Effector CD8-positive, alpha-beta T cell (primary cell): ENCODE results near the gene ESR1.
"Not testable (repeated sequence)": the region's sequence is repeated elsewhere in the genome, so short reads cannot be mapped to it uniquely, and the experiment has no call there.

ENCODE experiments used
- DNase-seq: peaks from one replicate; lab custom pipeline; 2025; lab: John Stamatoyannopoulos, UW

The ESR1 gene

DNA sequence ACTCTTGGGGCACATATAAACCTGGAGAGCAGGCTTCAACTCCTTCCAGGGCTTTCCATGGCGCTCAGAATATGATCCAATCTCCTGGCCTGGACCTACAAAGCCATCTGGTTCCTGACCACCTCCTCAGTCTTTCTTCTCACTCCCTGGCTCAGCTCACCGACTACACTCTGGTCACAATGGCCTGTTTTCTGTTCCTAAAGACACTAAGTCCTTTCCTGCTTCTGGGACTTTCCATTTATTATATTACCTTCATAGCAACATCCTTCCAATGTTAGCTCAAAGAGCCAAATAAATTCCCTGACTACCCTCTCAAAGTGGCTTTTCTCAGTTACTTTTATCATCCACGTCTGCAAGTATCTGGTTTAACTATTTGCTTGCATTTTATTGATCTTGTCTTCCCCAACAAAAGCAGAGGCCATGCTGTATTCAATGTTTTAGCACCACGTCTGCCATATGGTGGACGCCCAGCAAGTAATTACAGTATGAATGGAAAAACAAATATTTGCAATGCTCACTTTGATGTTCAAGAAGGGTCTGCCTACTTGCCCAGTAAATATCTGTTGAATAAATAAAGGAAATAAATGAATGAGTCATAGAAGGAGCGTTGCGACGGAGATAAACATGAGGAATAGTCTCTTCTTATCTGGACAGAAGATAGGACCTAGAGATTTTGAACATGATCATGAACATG is 328.4 kb downstream of the ESR1 start:
- DNase-seq: no peak

GRCh38 chr6:152136449-152136825 is 329.0 kb downstream of the ESR1 start:
- DNase-seq: no peak

GRCh38 chr6:152138344-152138743 is 330.9 kb downstream of the ESR1 start:
- not testable (repeated sequence) for DNase-seq

DNA sequence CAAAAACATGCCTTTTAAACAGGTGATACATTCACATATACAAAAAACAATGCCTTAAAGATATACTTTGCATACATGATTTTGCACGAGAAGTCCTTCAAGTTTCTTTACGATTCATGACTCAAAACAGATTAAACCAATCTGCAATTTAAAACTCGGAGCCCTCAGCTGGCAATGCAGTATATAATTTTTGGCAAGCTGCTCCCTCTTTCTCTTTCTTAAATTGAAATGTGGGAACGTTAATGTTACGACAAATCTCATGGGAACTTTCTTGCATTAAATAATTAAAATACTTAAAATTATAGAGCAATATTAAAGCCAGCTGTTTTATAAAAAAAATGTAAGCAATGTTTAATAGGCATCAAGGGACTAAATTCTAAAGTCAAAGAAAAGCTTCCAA is 334.6 kb downstream of the ESR1 start:
- no peak for DNase-seq

DNA sequence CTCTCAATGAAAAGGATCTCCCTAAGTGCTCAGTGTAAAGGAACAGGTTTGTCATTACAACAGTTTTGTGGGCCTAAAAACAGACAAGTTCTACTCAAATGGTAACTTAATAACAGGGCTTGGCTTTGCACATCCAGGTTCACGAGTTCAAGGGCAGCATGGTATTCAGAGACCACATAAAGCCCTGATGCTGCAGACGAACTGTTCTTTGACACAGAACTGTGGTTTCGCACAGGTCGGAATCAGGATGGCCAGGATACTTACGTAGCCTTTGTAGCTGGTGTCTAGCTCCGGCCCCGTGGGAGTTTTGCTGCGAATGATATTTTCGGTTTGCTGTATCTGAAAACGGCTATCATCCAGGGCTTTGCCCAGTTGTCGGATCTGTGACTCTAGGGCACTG is 335.9 kb downstream of the ESR1 start:
- DNase-seq: no peak

DNA sequence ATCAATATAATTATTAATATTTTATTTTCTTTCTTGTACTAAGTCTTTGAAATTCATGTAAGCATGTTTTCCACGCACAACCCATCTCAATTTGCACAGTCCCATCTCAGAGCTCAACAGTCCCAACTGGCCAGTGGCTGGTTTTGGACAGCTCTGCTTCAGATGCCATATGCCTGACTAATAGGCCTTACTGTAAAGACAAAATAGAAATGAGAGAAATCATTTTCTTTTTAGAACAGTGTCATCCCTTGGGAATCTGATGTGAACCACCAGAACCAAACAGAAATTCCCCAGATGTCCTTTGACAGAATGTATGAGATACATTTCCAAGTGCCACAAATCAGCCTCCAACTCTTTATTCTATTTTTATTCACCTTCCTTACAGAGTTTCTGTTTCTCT is 338.9 kb downstream of the ESR1 start:
- no peak for DNase-seq

DNA sequence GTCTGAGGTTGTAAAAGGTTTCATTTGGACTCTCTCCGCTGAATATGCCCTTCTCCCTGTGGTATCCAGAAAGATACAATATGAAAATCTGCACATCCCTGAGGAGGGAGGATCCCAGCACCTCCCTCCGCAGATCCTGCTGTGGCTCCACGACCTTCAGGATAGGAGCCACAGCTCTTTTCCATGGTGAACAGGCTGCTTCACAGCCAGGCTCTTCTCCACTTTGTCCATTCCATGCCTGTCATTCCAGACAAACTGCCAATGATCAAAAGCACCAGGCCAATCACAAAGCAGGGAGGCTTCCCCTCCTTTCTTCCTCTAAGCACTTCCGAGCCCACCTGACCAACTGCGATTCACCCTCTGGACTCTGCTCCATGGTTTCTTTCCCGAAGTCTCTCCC is 339.8 kb downstream of the ESR1 start:
- DNase-seq: no peak

DNA sequence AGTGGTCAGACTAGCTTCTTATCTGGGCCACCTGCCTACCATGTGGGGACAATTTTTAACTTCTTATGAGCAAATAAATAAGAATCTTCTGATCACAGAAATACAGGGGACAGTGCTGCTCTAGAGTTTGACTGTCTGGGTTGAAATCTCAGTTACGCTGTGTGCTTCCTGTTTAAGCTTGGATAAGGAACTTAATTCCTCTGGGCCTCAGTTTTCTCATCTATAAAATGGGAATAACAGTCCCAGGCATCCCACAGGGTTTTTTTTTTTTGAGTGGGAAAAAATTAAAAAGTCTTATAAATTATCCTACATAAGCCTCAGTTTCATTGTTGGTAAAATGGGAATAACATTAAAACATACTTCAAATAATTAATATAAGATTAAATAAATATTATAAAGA is 340.9 kb downstream of the ESR1 start:
- no peak for DNase-seq

DNA sequence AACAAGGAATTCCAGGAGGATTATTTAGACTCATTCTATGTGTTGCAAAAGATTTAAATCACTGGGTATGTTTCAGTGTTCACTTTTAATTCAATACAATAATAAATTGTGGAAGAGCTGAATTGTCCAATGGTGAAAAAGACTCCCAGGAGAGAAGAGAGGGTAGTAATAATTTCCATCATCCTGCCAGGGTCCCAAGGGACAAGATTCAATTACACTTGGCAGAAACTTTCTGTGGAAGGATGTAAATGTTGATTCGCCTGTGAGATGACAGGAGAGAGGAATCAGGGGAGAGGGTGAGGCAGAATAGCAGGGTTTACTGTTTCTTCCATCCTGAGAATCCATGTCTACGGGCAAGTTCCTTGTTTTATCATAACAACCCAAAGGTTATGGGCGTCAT is 342.7 kb downstream of the ESR1 start:
- DNase-seq: no peak

- DNase-seq: no peak
Measured at GRCh38 chr6:152151920-152152319, 344.4 kb downstream of the ESR1 start.

DNA sequence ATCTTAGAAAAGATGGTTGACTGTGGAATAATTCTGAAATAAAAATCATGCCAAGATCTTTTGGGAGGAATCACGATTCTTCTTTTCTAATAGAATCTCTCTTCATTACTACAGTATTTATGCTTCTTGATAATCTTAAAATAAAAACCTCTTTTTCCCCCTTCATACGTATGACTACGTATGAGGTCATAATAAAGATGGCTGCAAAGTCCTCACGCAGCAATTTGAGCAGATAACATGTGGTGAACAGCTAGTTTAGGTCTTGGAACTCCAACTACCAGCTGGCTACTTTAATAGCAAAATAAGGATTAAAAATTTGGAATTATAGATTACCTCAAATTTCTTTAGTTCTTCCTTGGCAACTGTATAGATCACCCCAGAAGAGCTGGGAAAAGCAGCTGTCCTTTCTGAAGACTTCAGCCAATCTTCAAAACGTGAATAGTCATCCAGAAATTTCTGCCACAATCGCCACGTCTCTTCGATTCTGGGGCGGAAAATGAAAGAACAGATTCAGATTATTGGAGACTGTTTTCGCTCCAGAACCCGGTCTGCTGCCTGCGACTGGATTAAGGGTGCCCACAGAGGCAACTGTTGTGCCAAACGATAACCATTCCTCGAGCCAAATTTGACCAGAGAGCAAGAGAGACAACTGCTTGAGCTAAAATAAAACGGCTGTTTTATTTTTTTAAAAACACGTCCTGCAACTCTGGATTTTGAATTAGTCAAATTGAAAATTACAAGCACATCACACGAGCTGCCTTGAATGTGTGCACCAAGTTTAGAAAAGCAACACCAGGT is 347.3 kb downstream of the ESR1 start:
- no peak for DNase-seq

DNA sequence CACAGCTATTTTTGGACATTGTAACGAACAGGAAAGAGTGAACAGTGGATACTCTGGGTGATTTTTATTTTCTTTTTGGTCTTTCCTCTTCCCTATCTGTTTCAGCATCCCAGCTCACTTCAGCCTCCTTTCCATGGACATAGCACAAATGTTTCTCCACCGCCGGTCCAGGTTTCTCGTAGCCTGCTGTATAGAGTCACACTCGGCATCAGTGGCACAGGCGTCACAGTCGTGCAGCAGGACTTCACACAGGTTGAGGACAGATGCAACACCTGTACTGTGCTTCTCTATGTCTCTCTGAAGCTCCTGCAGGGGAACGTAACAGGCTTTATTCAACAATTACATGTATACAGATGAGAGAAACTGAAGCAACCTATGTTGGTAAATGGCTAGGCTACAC is 348.3 kb downstream of the ESR1 start:
- no peak for DNase-seq

- no peak for DNase-seq
Measured at GRCh38 chr6:152160346-152160745, 352.9 kb downstream of the ESR1 start.

GRCh38 chr6:152161501-152161900 is 354.0 kb downstream of the ESR1 start:
- no peak for DNase-seq

DNA sequence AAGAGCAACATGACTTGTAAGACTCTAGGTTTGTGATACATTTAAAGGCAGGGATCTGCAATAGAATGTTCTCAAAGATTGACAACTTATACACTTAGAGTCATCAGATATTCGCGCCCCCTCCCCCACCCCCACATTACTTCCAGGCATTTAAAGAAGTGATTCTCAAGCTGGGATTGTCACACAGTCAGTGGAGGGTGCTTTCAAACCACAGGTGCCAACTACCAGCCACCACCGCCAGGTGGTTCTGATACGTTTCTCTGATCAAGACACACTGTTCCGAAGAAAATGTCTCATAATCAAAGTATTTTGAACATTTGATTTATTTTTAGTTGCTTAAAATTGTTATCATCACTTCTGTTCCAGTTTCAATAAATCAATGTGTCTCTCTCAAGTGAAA is 357.5 kb downstream of the ESR1 start:
- no peak for DNase-seq

- DNase-seq: no peak
Measured at GRCh38 chr6:152166497-152166896, 359.0 kb downstream of the ESR1 start.

DNA sequence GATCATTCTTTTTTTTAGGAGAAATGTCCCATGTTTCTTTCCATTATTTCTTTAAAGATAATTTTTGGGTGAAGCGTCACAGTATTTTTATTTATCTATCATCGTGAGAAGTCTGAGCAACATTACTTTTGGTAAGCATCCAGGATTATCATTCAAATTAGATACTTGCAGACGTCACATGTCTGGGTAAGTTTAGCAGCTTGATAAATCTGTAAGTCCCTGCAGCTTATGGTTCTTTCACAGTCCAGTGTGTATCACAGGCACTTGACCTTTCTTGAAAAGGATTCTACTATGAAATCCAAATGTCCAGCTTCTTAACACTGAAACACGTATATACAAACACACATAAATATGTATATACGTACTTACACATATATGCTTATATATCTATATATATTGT is 359.4 kb downstream of the ESR1 start:
- no peak for DNase-seq

- no peak for DNase-seq
Measured at GRCh38 chr6:152167641-152168603, 360.4 kb downstream of the ESR1 start.

DNA sequence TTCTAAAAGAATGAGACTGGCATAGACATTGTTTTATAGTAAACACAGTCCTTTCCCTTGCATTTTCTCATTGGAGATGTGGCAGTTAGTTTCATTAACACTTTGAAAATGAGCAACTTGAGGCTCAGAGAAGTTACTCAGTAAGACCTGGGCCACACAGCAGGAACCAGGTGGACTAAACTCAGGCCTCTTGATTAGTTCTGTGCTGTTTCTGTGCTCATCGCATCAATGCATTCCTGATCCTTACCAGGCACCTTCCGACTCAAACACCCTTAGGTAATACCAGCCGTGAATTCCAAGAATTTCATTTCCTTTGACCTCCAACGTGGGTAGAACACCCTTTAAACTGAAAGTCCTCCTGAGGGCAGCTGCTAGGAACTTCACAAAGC is 362.8 kb downstream of the ESR1 start:
- no peak for DNase-seq

- no peak for DNase-seq
Measured at GRCh38 chr6:152170702-152171667, 363.5 kb downstream of the ESR1 start.

GRCh38 chr6:152173321-152173720 is 365.8 kb downstream of the ESR1 start:
- no peak for DNase-seq
